CD4-positive, alpha-beta T cell treated with Interleukin-1 beta for 1 hour (primary cell): ENCODE results near the gene PCDH1.
"Not testable (repeated sequence)": the region's sequence is repeated elsewhere in the genome, so short reads cannot be mapped to it uniquely, and the experiment has no call there.

Source experiments
- DNase-seq, 2 donors: peaks; one replicate each; pipeline ENCODE4 v3.0.0-alpha.2; 2020 to 2022

PCDH1 gene

GRCh38 chr5:141878186-141878710 lies at the start of gene PCDH1:
PCDH1 (minus strand) TSS chr5:141878410; CDS start chr5:141878262, 148 bp downstream.
- peak in 1 of 2 donors; percentile 37 for DNase-seq

GRCh38 chr5:141926434-141926833 lies 48.2 kb upstream of the PCDH1 start:
- DNase-seq = no peak

- peak; percentile 90 for DNase-seq
These were observed 45.5 kb upstream of the PCDH1 start, which contains the start of gene DELE1 for GRCh38 chr5:141923448-141924313. DELE1 (plus strand) TSS chr5:141923871; CDS start chr5:141923942, 71 bp downstream.

- DNase-seq = not testable (repeated sequence)
These were observed 44.7 kb upstream of the PCDH1 start for GRCh38 chr5:141922827-141923447.

- DNase-seq = no peak
These were observed 42.6 kb upstream of the PCDH1 start for GRCh38 chr5:141920771-141921170.

GRCh38 chr5:141919218-141920119 lies 41.3 kb upstream of the PCDH1 start:
- DNase-seq = no peak

GRCh38 chr5:141917760-141918159 lies 39.5 kb upstream of the PCDH1 start:
- DNase-seq = no peak

- no peak for DNase-seq
These were observed 38.3 kb upstream of the PCDH1 start for GRCh38 chr5:141916522-141916921.

GRCh38 chr5:141915881-141916336 lies 37.7 kb upstream of the PCDH1 start:
- DNase-seq = no peak

GRCh38 chr5:141914797-141915196 lies 36.6 kb upstream of the PCDH1 start:
- DNase-seq = no peak

GRCh38 chr5:141914199-141914743 lies 36.1 kb upstream of the PCDH1 start:
- DNase-seq = peak; percentile 5 to 50

GRCh38 chr5:141913560-141914198 lies 35.5 kb upstream of the PCDH1 start:
- DNase-seq = no peak

- no peak for DNase-seq
These were observed 32.1 kb upstream of the PCDH1 start for GRCh38 chr5:141910271-141910673.

- DNase-seq = no peak
These were observed 31.0 kb upstream of the PCDH1 start for GRCh38 chr5:141909212-141909611.

- DNase-seq = no peak
These were observed 30.6 kb upstream of the PCDH1 start for GRCh38 chr5:141908796-141909195.

- no peak for DNase-seq
These were observed 28.8 kb upstream of the PCDH1 start for GRCh38 chr5:141906972-141907371.

GRCh38 chr5:141906517-141906916 lies 28.3 kb upstream of the PCDH1 start:
- DNase-seq = no peak

- DNase-seq = no peak
These were observed 26.3 kb upstream of the PCDH1 start for GRCh38 chr5:141904551-141904950.

GRCh38 chr5:141903261-141903660 lies 25.1 kb upstream of the PCDH1 start:
- DNase-seq = no peak

GRCh38 chr5:141902015-141902814 lies 24.0 kb upstream of the PCDH1 start:
- no peak for DNase-seq
